Measurements from ENCODE around the gene SMIM35. TPM values are rescaled to one million over a fixed set of nuclear protein-coding genes. Genes with fewer than 3 reads are reported as not detected.

SMIM35 gene
- total RNA-seq, 1 donor from 2014 or later, result not detected

- Histone ChIP-seq H3K9ac (ENCODE audit: low read depth in 1 of 3, low read length in 3 of 3) (no peak overlapping the region), H3K27ac (ENCODE audit: low read depth, low read length) (no peak overlapping the region), H3K27me3 (ENCODE audit: control insufficient read depth in 3 of 3, insufficient read depth in 3 of 3, low read length in 3 of 3) (peaks cover 0 to 2% (median 0%) of the 10 kb centered on the region in 3 donors), H3K36me3 (ENCODE audit: control insufficient read depth in 3 of 3, insufficient read depth in 3 of 3, low read length in 3 of 3) (peaks cover 0 to 1% (median 0%) of the 10 kb centered on the region in 3 donors), H3K9me3 (ENCODE audit: control insufficient read depth in 3 of 3, low read length in 3 of 3) (no peaks in the 10 kb centered on the region), H3K4me1 (ENCODE audit: control insufficient read depth in 3 of 3, insufficient read depth in 3 of 3, low read length in 3 of 3) (peaks cover 0 to 12% (median 1%) of the 10 kb centered on the region in 3 donors), H3K4me3 (ENCODE audit: low read length in 3 of 3) (no peak overlapping the region)
These were observed 86.5 kb downstream of the SMIM35 start for GRCh38 chr11:118000067-118000849.

GRCh38 chr11:117999354-117999993, 87.3 kb downstream of the SMIM35 start:
- no peaks in the 10 kb centered on the region for H3K27me3 ChIP-seq (ENCODE audit: control insufficient read depth in 3 of 3, insufficient read depth in 3 of 3, low read length in 3 of 3)
- peaks cover 0 to 4% (median 0%) of the 10 kb centered on the region in 3 donors for H3K36me3 ChIP-seq (ENCODE audit: control insufficient read depth in 3 of 3, insufficient read depth in 3 of 3, low read length in 3 of 3)
- H3K4me3 ChIP-seq (ENCODE audit: low read length in 3 of 3), result no peak overlapping the region
- no peak overlapping the region for H3K9ac ChIP-seq (ENCODE audit: low read depth in 1 of 3, low read length in 3 of 3)
- peaks cover 0 to 13% (median 4%) of the 10 kb centered on the region in 3 donors for H3K4me1 ChIP-seq (ENCODE audit: control insufficient read depth in 3 of 3, insufficient read depth in 3 of 3, low read length in 3 of 3)
- no peaks in the 10 kb centered on the region for H3K9me3 ChIP-seq (ENCODE audit: control insufficient read depth in 3 of 3, low read length in 3 of 3)
- H3K27ac ChIP-seq (ENCODE audit: low read depth, low read length), result no peak overlapping the region

GRCh38 chr11:117998664-117999353, 88.0 kb downstream of the SMIM35 start:
- no peak overlapping the region for H3K27ac ChIP-seq (ENCODE audit: low read depth, low read length)
- H3K9ac ChIP-seq (ENCODE audit: low read depth in 1 of 3, low read length in 3 of 3), result no peak overlapping the region
- H3K36me3 ChIP-seq (ENCODE audit: control insufficient read depth in 3 of 3, insufficient read depth in 3 of 3, low read length in 3 of 3), result peaks cover 0 to 4% (median 0%) of the 10 kb centered on the region in 3 donors
- H3K27me3 ChIP-seq (ENCODE audit: control insufficient read depth in 3 of 3, insufficient read depth in 3 of 3, low read length in 3 of 3), result no peaks in the 10 kb centered on the region
- no peaks in the 10 kb centered on the region for H3K9me3 ChIP-seq (ENCODE audit: control insufficient read depth in 3 of 3, low read length in 3 of 3)
- H3K4me1 ChIP-seq (ENCODE audit: control insufficient read depth in 3 of 3, insufficient read depth in 3 of 3, low read length in 3 of 3), result peaks cover 0 to 13% (median 4%) of the 10 kb centered on the region in 3 donors
- no peak overlapping the region for H3K4me3 ChIP-seq (ENCODE audit: low read length in 3 of 3)

- no peak overlapping the region for H3K9ac ChIP-seq (ENCODE audit: low read depth in 1 of 3, low read length in 3 of 3)
- H3K9me3 ChIP-seq (ENCODE audit: control insufficient read depth in 3 of 3, low read length in 3 of 3), result no peaks in the 10 kb centered on the region
- H3K4me1 ChIP-seq (ENCODE audit: control insufficient read depth in 3 of 3, insufficient read depth in 3 of 3, low read length in 3 of 3), result peaks cover 0 to 13% (median 4%) of the 10 kb centered on the region in 3 donors
- no peak overlapping the region for H3K4me3 ChIP-seq (ENCODE audit: low read length in 3 of 3)
- no peak overlapping the region for H3K27ac ChIP-seq (ENCODE audit: low read depth, low read length)
- H3K27me3 ChIP-seq (ENCODE audit: control insufficient read depth in 3 of 3, insufficient read depth in 3 of 3, low read length in 3 of 3), result no peaks in the 10 kb centered on the region
- H3K36me3 ChIP-seq (ENCODE audit: control insufficient read depth in 3 of 3, insufficient read depth in 3 of 3, low read length in 3 of 3), result peaks cover 0 to 4% (median 0%) of the 10 kb centered on the region in 3 donors
These were observed 88.8 kb downstream of the SMIM35 start for GRCh38 chr11:117997823-117998579.

GRCh38 chr11:117997406-117997805, 89.4 kb downstream of the SMIM35 start:
- peaks cover 0 to 4% (median 0%) of the 10 kb centered on the region in 3 donors for H3K36me3 ChIP-seq (ENCODE audit: control insufficient read depth in 3 of 3, insufficient read depth in 3 of 3, low read length in 3 of 3)
- H3K9ac ChIP-seq (ENCODE audit: low read depth in 1 of 3, low read length in 3 of 3), result no peak overlapping the region
- peaks cover 0 to 13% (median 4%) of the 10 kb centered on the region in 3 donors for H3K4me1 ChIP-seq (ENCODE audit: control insufficient read depth in 3 of 3, insufficient read depth in 3 of 3, low read length in 3 of 3)

GRCh38 chr11:117996058-117996457, 90.7 kb downstream of the SMIM35 start:
- Histone ChIP-seq H3K27me3 (ENCODE audit: control insufficient read depth in 3 of 3, insufficient read depth in 3 of 3, low read length in 3 of 3) (no peaks in the 10 kb centered on the region), H3K36me3 (ENCODE audit: control insufficient read depth in 3 of 3, insufficient read depth in 3 of 3, low read length in 3 of 3) (peaks cover 0 to 4% (median 0%) of the 10 kb centered on the region in 3 donors), H3K4me3 (ENCODE audit: low read length in 3 of 3) (no peak overlapping the region), H3K9me3 (ENCODE audit: control insufficient read depth in 3 of 3, low read length in 3 of 3) (no peaks in the 10 kb centered on the region), H3K9ac (ENCODE audit: low read depth in 1 of 3, low read length in 3 of 3) (no peak overlapping the region), H3K27ac (ENCODE audit: low read depth, low read length) (no peak overlapping the region), H3K4me1 (ENCODE audit: control insufficient read depth in 3 of 3, insufficient read depth in 3 of 3, low read length in 3 of 3) (peaks cover 0 to 8% (median 4%) of the 10 kb centered on the region in 3 donors)

More at GRCh38 chr11:117997406-117997805, 89.4 kb downstream of the SMIM35 start:
- H3K4me3 ChIP-seq (ENCODE audit: low read length in 3 of 3), result no peak overlapping the region
- no peak overlapping the region for H3K27ac ChIP-seq (ENCODE audit: low read depth, low read length)
- H3K27me3 ChIP-seq (ENCODE audit: control insufficient read depth in 3 of 3, insufficient read depth in 3 of 3, low read length in 3 of 3), result no peaks in the 10 kb centered on the region
- no peaks in the 10 kb centered on the region for H3K9me3 ChIP-seq (ENCODE audit: control insufficient read depth in 3 of 3, low read length in 3 of 3)

- H3K4me1 ChIP-seq (ENCODE audit: control insufficient read depth in 3 of 3, insufficient read depth in 3 of 3, low read length in 3 of 3), result peaks cover 0 to 8% (median 4%) of the 10 kb centered on the region in 3 donors
- H3K27me3 ChIP-seq (ENCODE audit: control insufficient read depth in 3 of 3, insufficient read depth in 3 of 3, low read length in 3 of 3), result no peaks in the 10 kb centered on the region
- H3K9ac ChIP-seq (ENCODE audit: low read depth in 1 of 3, low read length in 3 of 3), result no peak overlapping the region
- peaks cover 0 to 4% (median 0%) of the 10 kb centered on the region in 3 donors for H3K36me3 ChIP-seq (ENCODE audit: control insufficient read depth in 3 of 3, insufficient read depth in 3 of 3, low read length in 3 of 3)
- no peak overlapping the region for H3K27ac ChIP-seq (ENCODE audit: low read depth, low read length)
- no peaks in the 10 kb centered on the region for H3K9me3 ChIP-seq (ENCODE audit: control insufficient read depth in 3 of 3, low read length in 3 of 3)
- H3K4me3 ChIP-seq (ENCODE audit: low read length in 3 of 3), result no peak overlapping the region
These were observed 91.3 kb downstream of the SMIM35 start for GRCh38 chr11:117995472-117995871.

GRCh38 chr11:117993988-117994745, 92.6 kb downstream of the SMIM35 start:
- Histone ChIP-seq H3K36me3 (ENCODE audit: control insufficient read depth in 3 of 3, insufficient read depth in 3 of 3, low read length in 3 of 3) (peaks cover 0 to 4% (median 0%) of the 10 kb centered on the region in 3 donors), H3K4me3 (ENCODE audit: low read length in 3 of 3) (no peak overlapping the region)

GRCh38 chr11:117992620-117993019, 94.1 kb downstream of the SMIM35 start:
- Histone ChIP-seq H3K4me1 (ENCODE audit: control insufficient read depth in 3 of 3, insufficient read depth in 3 of 3, low read length in 3 of 3) (peaks cover 0 to 8% (median 4%) of the 10 kb centered on the region in 3 donors), H3K9me3 (ENCODE audit: control insufficient read depth in 3 of 3, low read length in 3 of 3) (no peaks in the 10 kb centered on the region), H3K36me3 (ENCODE audit: control insufficient read depth in 3 of 3, insufficient read depth in 3 of 3, low read length in 3 of 3) (peaks cover 0 to 4% (median 0%) of the 10 kb centered on the region in 3 donors), H3K9ac (ENCODE audit: low read depth in 1 of 3, low read length in 3 of 3) (no peak overlapping the region), H3K4me3 (ENCODE audit: low read length in 3 of 3) (no peak overlapping the region), H3K27me3 (ENCODE audit: control insufficient read depth in 3 of 3, insufficient read depth in 3 of 3, low read length in 3 of 3) (peaks cover 11 to 20% (median 13%) of the 10 kb centered on the region in 3 donors), H3K27ac (ENCODE audit: low read depth, low read length) (no peak overlapping the region)

More at GRCh38 chr11:117993988-117994745, 92.6 kb downstream of the SMIM35 start:
- peaks cover 0 to 8% (median 4%) of the 10 kb centered on the region in 3 donors for H3K4me1 ChIP-seq (ENCODE audit: control insufficient read depth in 3 of 3, insufficient read depth in 3 of 3, low read length in 3 of 3)
- no peak overlapping the region for H3K9ac ChIP-seq (ENCODE audit: low read depth in 1 of 3, low read length in 3 of 3)
- peaks cover 0 to 8% (median 0%) of the 10 kb centered on the region in 3 donors for H3K27me3 ChIP-seq (ENCODE audit: control insufficient read depth in 3 of 3, insufficient read depth in 3 of 3, low read length in 3 of 3)
- no peak overlapping the region for H3K27ac ChIP-seq (ENCODE audit: low read depth, low read length)
- H3K9me3 ChIP-seq (ENCODE audit: control insufficient read depth in 3 of 3, low read length in 3 of 3), result no peaks in the 10 kb centered on the region
